Measurements from ENCODE around the gene USP47. TPM values are rescaled to one million over a fixed set of nuclear protein-coding genes. Genes with fewer than 3 reads are reported as not detected.

USP47 gene
- total and polyA plus RNA-seq, 2 experiments from 2014 or later: 16.3 to 36.7 TPM

DNA sequence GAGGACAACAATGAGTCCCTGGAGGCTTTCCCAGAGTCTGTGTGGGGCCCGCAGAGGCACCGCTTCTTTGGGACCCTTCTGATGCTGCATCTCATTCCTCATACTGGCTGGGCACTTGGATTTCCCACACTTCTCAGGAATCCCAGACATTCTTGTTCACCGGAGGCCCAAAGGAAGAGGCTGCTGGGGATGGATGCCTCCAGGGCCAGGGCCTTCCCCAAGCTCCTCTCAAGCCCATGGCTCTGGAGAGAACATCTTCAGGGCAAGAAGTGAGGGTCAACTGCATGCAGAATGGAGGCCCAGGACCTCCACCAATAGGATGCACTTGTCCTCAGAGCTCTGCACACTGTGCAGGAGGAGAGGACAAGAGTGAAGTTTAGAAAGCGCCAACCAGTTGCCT lies 132.1 kb downstream of the USP47 start (continued):
- TF ChIP-seq, protein P1, sequence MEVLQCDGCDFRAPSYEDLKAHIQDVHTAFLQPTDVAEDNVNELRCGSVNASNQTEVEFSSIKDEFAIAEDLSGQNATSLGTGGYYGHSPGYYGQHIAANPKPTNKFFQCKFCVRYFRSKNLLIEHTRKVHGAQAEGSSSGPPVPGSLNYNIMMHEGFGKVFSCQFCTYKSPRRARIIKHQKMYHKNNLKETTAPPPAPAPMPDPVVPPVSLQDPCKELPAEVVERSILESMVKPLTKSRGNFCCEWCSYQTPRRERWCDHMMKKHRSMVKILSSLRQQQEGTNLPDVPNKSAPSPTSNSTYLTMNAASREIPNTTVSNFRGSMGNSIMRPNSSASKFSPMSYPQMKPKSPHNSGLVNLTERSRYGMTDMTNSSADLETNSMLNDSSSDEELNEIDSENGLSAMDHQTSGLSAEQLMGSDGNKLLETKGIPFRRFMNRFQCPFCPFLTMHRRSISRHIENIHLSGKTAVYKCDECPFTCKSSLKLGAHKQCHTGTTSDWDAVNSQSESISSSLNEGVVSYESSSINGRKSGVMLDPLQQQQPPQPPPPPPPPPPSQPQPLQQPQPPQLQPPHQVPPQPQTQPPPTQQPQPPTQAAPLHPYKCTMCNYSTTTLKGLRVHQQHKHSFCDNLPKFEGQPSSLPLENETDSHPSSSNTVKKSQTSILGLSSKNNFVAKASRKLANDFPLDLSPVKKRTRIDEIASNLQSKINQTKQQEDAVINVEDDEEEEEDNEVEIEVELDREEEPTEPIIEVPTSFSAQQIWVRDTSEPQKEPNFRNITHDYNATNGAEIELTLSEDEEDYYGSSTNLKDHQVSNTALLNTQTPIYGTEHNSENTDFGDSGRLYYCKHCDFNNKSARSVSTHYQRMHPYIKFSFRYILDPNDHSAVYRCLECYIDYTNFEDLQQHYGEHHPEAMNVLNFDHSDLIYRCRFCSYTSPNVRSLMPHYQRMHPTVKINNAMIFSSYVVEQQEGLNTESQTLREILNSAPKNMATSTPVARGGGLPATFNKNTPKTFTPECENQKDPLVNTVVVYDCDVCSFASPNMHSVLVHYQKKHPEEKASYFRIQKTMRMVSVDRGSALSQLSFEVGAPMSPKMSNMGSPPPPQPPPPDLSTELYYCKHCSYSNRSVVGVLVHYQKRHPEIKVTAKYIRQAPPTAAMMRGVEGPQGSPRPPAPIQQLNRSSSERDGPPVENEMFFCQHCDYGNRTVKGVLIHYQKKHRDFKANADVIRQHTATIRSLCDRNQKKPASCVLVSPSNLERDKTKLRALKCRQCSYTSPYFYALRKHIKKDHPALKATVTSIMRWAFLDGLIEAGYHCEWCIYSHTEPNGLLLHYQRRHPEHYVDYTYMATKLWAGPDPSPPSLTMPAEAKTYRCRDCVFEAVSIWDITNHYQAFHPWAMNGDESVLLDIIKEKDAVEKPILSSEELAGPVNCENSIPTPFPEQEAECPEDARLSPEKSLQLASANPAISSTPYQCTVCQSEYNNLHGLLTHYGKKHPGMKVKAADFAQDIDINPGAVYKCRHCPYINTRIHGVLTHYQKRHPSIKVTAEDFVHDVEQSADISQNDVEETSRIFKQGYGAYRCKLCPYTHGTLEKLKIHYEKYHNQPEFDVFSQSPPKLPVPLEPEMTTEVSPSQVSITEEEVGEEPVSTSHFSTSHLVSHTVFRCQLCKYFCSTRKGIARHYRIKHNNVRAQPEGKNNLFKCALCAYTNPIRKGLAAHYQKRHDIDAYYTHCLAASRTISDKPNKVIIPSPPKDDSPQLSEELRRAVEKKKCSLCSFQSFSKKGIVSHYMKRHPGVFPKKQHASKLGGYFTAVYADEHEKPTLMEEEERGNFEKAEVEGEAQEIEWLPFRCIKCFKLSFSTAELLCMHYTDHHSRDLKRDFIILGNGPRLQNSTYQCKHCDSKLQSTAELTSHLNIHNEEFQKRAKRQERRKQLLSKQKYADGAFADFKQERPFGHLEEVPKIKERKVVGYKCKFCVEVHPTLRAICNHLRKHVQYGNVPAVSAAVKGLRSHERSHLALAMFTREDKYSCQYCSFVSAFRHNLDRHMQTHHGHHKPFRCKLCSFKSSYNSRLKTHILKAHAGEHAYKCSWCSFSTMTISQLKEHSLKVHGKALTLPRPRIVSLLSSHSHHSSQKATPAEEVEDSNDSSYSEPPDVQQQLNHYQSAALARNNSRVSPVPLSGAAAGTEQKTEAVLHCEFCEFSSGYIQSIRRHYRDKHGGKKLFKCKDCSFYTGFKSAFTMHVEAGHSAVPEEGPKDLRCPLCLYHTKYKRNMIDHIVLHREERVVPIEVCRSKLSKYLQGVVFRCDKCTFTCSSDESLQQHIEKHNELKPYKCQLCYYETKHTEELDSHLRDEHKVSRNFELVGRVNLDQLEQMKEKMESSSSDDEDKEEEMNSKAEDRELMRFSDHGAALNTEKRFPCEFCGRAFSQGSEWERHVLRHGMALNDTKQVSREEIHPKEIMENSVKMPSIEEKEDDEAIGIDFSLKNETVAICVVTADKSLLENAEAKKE (CRISPR knock-in tag; IDR thresholded peaks at IDR 0.05): no peak
- TF ChIP-seq STAT1 (IDR thresholded peaks at IDR 0.05; ENCODE audit: unreplicated experiment): no peak
- no peak for TF ChIP-seq POLR2AphosphoS5 (IDR thresholded peaks at IDR 0.05; ENCODE audit: low read depth)

DNA sequence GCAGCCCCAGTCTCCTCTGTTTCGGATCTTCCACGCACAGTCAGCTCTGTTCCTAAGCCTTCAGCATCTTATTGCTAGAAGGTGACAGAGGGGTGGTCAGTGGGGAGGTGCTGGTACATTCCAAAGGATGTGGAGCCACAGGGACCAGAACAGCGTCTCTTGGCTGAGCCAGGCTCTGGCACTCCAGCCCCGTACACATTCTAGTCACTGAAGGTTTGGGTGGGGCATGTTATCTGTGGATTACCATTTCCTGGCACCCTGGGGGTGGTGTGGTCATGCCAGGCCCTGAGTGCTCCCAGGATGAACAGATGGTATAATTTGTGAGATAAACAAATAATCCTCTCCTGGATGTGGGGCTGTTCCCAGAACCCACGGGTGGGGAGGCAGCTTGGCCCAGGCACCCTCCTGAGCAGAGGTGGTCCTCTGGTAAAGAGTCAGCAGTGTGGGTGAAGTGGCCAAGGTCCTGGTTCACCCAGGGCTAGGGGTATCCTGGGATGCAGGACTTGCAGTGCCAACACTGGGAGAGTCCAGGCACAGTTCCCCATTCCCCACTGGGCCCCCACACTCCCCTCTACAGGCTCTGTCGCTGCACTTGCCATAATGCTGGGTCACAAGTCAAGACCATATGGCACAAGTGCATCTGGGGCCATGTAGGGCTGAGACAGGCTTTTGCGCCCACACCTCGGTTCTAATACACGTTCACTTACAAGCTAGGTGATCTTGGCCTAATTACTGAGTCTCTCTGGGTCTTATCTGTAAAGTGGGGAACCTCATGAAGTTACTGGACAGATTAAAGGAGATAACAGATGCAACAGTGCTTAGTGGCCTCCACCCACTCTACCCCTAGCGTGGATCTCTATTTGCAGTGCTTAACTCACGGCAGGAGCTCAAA lies 133.7 kb downstream of the USP47 start:
- peaks cover 3% of the 10 kb centered on the region; the same call in 2 of the 3 replicates for H3K36me3 Mint-ChIP-seq (ENCODE audit: low read depth)
- no peaks in the 10 kb centered on the region for H3K27me3 ChIP-seq (ENCODE audit: insufficient read depth)
- H2AFZ ChIP-seq: no peak overlapping the region
- H3F3A ChIP-seq (replicated peaks; ENCODE audit: low read depth): no peaks in the 10 kb centered on the region
- ATAC-seq (no peak), DNase-seq (ENCODE audit: low spot score) (no peak)
- no peaks in the 10 kb centered on the region for H3K79me2 ChIP-seq (replicated peaks; ENCODE audit: insufficient read depth)
- H3K4me3 Mint-ChIP-seq: no peak overlapping the region
- H3K4me3 ChIP-seq: no peak overlapping the region
- no peaks in the 10 kb centered on the region for H3K36me3 ChIP-seq (ENCODE audit: insufficient read depth)
- no peaks in the 10 kb centered on the region for H3K9me3 Mint-ChIP-seq
- no peaks in the 10 kb centered on the region for H4K20me1 ChIP-seq (replicated peaks; ENCODE audit: insufficient read depth)
- H3K4me1 ChIP-seq (ENCODE audit: insufficient read depth): peaks cover 13% of the 10 kb centered on the region; the same call in 1 of the 2 replicates
- no peak overlapping the region for H3K4me2 ChIP-seq
- H3K27ac Mint-ChIP-seq: no peak overlapping the region
- H3K4me1 Mint-ChIP-seq: peaks cover 23% of the 10 kb centered on the region
- no peaks in the 10 kb centered on the region for H3K9me2 ChIP-seq (ENCODE audit: insufficient read depth)
- peaks cover 2% of the 10 kb centered on the region for H3K27me3 Mint-ChIP-seq (ENCODE audit: insufficient read depth, low read depth, poor library complexity)
- H3K27ac ChIP-seq (ENCODE audit: low read depth): no peak overlapping the region
- no peak for TF ChIP-seq NANOG (IDR thresholded peaks at IDR 0.05; ENCODE audit: borderline replicate concordance)
- no peak for TF ChIP-seq STAT1 (IDR thresholded peaks at IDR 0.05; ENCODE audit: unreplicated experiment)
- no peak for TF ChIP-seq JUNB (IDR thresholded peaks at IDR 0.05; ENCODE audit: unreplicated experiment)
- TF ChIP-seq, protein P2, sequence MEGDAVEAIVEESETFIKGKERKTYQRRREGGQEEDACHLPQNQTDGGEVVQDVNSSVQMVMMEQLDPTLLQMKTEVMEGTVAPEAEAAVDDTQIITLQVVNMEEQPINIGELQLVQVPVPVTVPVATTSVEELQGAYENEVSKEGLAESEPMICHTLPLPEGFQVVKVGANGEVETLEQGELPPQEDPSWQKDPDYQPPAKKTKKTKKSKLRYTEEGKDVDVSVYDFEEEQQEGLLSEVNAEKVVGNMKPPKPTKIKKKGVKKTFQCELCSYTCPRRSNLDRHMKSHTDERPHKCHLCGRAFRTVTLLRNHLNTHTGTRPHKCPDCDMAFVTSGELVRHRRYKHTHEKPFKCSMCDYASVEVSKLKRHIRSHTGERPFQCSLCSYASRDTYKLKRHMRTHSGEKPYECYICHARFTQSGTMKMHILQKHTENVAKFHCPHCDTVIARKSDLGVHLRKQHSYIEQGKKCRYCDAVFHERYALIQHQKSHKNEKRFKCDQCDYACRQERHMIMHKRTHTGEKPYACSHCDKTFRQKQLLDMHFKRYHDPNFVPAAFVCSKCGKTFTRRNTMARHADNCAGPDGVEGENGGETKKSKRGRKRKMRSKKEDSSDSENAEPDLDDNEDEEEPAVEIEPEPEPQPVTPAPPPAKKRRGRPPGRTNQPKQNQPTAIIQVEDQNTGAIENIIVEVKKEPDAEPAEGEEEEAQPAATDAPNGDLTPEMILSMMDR (conservative IDR thresholded peaks at IDR 0.05; ENCODE audit: low read depth in 2 of 2): no peak
- TF ChIP-seq CREB1 (CRISPR knock-in tag; IDR thresholded peaks at IDR 0.05; ENCODE audit: low read depth): no peak
- TF ChIP-seq, protein P3, sequence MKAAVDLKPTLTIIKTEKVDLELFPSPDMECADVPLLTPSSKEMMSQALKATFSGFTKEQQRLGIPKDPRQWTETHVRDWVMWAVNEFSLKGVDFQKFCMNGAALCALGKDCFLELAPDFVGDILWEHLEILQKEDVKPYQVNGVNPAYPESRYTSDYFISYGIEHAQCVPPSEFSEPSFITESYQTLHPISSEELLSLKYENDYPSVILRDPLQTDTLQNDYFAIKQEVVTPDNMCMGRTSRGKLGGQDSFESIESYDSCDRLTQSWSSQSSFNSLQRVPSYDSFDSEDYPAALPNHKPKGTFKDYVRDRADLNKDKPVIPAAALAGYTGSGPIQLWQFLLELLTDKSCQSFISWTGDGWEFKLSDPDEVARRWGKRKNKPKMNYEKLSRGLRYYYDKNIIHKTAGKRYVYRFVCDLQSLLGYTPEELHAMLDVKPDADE (IDR thresholded peaks at IDR 0.05): no peak
- no peak for TF ChIP-seq POLR2AphosphoS5 (IDR thresholded peaks at IDR 0.05; ENCODE audit: low read depth)
